Heart left ventricle (tissue), 13 donors: ENCODE measurements around the gene RBMS1.

Experiments
- POLR2A ChIP-seq, 2 donors: fragments of 450-650 bp; IDR thresholded peaks; one replicate each; pipeline ENCODE4 v1.6.1; 2017; ENCODE audit warnings: antibody characterized with exemption in 2 of 2, mild to moderate bottlenecking in 2 of 2, moderate library complexity in 2 of 2
- TF ChIP-seq, protein P1 (sequence below), 12 donors: fragments of 200-600 bp; sonication (generic) in 4 of 12; IDR thresholded peaks; one replicate each; pipeline versions ENCODE4 v1.5.0 to v1.8.0; 2018 to 2022; ENCODE audit warnings: antibody characterized with exemption in 12 of 12, mild to moderate bottlenecking in 5 of 12
- donor health status: ischemic (EF 13 %, LVEDD 7.1; RV severe dilation, severe dysfunction).
- donor health status: DM: no; HTN: yes; CAD: no.
- donor health status: DM: no; HTN: no; CAD: no.
- donor health status: ischemic (EF 25% LVEDD 6.9; RV normal size, moderate dysfunction).
- donor health status: ischemic (EF 25% LVEDD 5.7; RV mildly dilated, moderate dysfunction).
- donor health status: ischemic (EF 35%, LVEDD 5.7; RV mildly dilated, moderate dysfunction).
- donor health status: nonischemic (EF 11% LVEDD 7.7; RV severe dilation, severe dysfunction).
- donor health status: DM: yes; HTN: yes; CAD: no.
- donor health status: PGD.
- donor health status: ischemic (EF 29% LVEDD 5.4; RV normal size, mild dysfunction).
- donor health status: nonischemic (EF 23%, LVEDD 6.1; RV moderate dilation, normal function).

DNA sequence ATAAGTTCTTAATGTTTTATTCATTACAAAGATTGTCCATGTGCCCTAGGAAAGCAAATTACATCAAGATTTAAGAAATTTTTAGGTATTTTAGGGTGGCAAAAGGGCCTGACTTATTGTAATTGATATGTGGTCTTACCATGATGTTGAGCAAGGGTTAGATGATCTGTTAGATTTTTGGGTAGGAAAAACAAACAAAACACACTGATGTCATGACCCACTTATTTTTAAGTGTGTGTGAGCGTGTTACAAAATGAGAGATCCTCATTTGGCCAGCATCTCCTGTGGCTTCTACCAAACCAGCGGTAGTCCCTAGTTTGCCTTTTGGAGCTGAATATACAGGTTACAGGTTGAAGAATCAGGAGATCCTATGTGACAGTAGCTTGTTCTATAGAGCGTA lies 203.8 kb downstream of the RBMS1 start:
- TF ChIP-seq, protein P1, sequence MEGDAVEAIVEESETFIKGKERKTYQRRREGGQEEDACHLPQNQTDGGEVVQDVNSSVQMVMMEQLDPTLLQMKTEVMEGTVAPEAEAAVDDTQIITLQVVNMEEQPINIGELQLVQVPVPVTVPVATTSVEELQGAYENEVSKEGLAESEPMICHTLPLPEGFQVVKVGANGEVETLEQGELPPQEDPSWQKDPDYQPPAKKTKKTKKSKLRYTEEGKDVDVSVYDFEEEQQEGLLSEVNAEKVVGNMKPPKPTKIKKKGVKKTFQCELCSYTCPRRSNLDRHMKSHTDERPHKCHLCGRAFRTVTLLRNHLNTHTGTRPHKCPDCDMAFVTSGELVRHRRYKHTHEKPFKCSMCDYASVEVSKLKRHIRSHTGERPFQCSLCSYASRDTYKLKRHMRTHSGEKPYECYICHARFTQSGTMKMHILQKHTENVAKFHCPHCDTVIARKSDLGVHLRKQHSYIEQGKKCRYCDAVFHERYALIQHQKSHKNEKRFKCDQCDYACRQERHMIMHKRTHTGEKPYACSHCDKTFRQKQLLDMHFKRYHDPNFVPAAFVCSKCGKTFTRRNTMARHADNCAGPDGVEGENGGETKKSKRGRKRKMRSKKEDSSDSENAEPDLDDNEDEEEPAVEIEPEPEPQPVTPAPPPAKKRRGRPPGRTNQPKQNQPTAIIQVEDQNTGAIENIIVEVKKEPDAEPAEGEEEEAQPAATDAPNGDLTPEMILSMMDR (IDR thresholded peaks at IDR 0.05), result no peak
- no peak for TF ChIP-seq POLR2A (IDR thresholded peaks at IDR 0.05)
